ENCODE measurements around the gene MEGF6.

MEGF6 gene

GRCh38 chr1:3465935-3466321 lies 145.4 kb downstream of the MEGF6 start:
- DNase-seq = no peak

DNA sequence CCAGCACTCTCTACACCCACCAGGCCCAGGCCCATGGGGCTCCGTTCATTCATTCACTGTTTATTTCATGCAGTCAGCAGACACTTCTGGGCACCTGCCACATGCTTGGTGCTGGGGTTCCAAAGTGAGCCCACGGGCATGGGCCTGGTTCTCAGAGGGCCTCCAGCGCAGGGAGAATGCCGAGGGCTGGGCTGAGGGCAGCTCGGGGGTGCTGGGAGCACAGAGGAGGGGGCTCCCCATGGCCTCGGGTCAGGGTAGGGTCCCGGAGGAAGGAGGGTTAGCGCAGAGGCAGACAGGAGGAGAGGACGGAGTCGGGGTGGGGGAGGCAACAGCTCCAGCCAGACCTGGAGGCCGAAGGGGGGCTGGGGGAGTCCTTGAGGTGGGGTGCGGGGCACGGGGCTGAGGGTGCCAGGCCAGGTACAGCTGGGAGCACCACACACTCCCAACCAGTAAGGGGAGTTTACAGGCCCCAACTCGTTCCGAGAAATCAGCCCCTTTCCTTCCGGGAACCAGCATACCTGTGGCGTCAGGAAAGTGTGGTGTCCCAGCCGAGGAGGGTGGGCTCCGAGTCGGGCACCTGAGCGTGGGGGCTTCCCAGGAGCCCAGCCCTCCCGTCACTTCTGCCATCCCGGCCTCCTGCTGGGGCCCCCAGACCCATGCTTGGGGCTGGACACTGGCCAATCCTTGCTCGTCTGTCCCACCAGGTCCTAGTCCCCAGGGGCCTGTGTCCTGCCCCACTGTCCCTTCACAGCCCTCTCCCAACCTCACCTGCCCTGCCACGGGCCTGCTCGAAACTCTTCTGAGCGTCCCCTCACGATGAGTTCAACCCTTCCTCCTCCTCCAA lies 146.0 kb downstream of the MEGF6 start:
- DNase-seq = no peak

- no peak for DNase-seq
Measured at GRCh38 chr1:3464649-3465025, 146.7 kb downstream of the MEGF6 start.

GRCh38 chr1:3463891-3464648 lies 147.2 kb downstream of the MEGF6 start:
- DNase-seq = no peak

DNA sequence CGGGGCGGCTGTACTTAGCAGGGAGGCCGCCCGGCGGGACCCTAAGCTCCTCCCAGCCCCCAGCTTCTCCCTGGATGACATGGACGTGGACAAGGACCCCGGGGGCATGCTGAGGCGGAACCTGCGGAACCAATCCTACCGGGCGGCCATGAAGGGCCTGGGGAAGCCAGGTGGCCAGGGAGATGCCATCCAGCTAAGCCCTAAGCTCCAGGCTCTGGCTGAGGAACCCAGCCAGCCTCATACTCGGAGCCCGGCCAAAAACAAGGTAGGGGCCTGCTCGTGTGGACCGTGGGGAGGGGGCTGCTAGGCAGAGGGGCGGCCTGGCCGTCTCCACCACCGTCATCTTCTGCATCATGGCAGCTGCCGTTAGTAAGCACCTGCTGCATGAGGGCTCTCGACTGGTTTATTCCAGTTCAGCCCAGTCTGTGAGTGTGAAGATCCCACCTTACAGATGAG lies 147.9 kb downstream of the MEGF6 start:
- DNase-seq = no peak

GRCh38 chr1:3463013-3463385 lies 148.3 kb downstream of the MEGF6 start:
- DNase-seq = no peak

DNA sequence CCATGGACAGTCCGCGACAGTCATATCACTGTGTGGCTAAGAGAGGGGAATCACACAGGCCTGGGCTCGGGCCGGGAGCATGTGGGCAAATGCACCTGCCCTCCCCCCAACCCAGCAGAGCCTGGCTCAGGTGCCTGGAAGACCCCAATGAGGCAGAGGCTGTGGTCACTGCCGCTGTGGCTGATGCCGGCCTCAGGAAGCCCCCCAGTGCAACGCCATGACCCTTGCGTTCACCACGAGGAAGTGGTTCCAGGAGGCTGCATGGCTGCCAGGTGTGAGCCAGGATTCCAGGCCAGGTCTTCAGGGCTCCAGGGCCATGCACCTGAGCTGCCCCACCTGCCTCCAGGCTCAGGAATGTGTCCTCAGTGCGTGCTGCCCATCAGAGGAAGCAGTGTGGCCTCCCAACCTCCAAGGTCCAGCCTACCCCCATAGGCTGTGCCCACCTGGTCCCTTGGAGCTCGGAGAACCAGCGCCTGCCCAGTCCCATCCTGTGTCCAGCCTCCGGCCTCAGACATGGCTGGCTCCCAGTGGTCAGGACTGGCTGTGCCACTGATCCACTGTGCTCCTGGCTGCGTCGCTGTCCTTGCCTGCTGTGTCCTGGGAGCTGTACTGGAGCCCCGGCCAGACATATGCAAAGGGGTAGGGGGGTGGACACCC lies 148.8 kb downstream of the MEGF6 start:
- no peak for DNase-seq

GRCh38 chr1:3461934-3462275 lies 149.4 kb downstream of the MEGF6 start:
- no peak for DNase-seq

GRCh38 chr1:3461238-3461933 lies 149.9 kb downstream of the MEGF6 start:
- DNase-seq = no peak

- no peak for DNase-seq
Measured at GRCh38 chr1:3460672-3461131, 150.6 kb downstream of the MEGF6 start.

DNA sequence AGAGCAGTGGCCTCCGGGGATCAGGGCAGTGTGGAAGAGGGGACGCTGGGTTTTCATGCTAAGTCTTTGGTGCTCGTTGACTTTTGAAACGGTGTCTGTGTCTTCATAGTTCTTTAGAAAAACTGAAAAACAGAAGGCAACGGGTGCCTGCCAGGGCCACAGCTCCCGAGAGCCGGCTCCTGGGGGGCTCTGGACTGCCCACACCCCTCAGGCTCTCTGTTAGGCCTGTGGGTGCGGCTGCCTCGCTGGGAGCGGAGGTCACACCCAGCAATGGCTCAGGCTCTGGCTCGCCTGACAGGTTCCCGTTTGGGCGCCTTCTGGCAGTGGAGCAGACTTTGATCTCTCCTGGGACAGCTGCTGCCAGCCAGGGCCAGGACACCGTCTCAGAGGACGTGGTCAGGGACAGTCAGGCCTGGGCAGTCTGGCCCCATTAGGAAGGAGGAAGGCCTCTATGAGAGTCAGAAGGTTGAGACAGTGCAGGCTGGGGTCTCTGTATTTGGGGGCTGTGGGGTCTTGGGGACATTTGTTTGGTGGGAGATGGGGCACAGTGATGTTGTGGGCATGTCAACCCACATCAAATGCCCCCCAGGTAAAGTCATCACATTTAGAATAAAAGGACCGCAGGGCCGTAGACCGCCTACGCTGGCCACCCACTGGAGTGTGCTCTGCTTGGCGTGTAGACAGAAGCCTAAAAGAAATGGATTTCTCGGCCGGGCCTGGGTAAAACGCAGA lies 151.2 kb downstream of the MEGF6 start:
- DNase-seq = no peak

DNA sequence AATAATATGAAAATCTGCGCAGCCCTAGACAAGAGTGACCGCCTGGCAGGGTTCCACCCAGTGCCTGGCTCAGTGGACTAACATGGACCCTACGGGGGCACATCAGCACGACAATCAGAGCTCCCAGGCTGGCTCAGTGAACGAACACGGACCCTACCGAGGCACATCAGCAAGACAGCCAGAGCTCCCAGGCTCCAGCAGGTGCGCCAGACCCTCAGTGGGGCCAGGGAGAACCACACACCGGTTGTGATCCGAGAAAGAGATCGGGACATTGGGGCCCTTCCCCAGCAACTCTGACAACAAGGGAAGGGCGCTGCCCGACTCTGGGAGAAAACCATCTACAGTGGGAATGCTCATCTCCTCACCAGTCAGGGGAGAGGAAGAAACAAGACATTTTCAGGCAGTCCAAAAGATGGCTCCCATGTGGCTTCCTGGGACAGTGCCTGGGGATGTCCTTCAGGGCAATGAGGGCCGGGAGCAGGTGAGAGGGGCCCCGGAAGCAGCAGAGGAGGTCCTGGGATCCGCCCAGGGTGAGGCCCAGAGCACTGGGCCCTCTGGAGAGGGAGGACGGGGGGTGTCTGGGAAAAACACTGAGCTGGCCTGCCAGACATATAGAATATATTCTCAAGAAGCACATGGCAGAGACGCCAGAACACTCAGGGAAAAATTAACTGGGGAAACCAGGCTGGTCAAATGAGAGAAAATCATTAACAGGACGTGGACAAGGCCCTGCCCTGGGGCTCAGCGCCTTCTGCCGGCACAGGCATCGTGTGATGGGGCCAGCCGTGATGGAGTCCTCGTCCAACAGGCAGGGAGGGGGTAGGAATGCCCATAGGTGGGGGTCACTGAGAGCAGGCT lies 152.0 kb downstream of the MEGF6 start:
- DNase-seq = no peak

GRCh38 chr1:3457910-3458883 lies 153.1 kb downstream of the MEGF6 start:
- no peak for DNase-seq

DNA sequence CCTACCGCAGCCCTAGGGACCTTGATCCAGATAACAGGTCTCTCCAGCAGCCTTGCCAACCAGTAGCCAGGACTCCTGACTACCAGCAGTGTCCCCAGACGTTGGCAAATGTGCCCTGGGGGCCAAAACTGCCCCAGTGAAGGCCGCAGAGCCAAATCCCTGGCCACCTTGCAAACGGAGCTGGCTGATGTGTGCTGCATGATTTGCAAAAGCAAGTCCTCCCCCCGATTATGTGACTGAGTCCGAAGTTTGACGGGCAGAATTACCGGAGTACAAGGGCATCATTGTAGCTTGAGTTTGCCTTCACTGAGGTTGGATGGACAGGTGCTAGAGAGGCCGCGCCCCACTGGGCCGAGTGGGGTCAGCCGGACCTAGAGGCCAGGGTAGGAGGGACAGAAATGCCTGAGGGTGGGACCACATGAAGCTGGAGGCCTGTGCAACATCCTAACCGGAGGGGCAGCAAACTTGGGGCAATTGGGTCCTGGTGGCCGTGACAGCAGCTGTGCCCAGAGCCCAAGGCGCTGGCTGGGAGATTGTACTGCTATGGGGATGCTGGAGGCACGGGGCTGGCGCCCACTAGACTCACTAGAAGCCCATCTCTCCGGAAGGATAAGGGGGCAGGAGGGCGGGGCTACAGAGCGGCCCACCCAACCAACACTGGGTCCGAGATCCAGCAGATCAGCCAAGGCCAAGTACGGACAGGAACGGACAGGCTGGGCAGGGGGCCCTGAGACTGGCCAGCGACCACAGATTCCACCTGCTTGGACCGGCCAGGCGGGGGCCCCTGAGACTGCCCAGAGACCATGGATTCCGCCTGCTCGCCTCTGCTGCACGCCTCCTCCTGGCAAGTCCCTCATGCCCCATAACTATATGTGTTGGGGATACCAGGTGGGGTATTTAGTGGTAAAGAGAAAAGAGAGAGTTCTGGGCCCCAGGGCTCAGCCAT lies 154.1 kb downstream of the MEGF6 start:
- no peak for DNase-seq

- no peak for DNase-seq
Measured at GRCh38 chr1:3456449-3456963, 154.8 kb downstream of the MEGF6 start.

- DNase-seq = no peak
Measured at GRCh38 chr1:3455670-3456448, 155.4 kb downstream of the MEGF6 start.

DNA sequence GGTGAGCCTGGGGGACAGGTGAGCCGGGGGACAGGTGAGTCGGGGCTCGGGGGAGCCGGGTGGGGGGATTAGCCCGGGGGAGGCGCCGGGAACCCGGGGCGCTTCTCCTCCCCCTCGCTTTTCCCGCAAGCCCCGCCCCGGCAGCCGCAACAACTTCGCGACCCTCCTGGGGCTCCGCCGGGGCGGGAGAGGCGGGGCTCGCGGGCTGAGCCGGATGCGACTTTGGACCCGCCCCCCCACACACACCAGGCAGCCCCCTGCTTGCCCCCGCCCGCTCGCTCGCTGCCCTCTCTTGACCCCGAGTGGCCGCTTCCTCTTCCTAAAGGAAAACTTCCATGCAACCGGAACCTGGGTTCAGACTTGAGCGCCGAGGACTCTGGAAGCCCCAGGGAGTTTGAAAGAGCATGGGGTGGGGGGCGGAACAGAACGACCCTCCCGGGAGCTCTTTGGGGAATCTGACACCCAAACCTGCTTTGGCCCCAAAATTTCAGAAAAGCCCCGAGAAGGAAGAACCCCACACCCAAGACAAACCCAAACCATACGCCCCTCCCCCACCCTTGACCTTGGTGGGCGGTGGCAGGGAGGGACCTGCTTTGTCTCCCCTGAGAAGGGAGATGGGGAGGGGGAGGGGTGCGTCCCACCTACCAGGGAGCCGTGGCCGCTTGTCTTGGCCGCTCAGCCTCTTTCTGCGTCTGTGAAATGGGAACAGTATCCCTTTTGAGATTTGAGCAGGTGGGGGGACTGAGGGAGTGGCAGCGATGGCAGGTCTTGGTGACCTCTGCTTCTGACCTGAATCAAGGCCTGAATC lies 156.3 kb downstream of the MEGF6 start:
- DNase-seq = no peak

All from stimulated activated CD8-positive, alpha-beta memory T cell treated with anti-CD3 and anti-CD28 coated beads, Interleukin-4, amount 100 ng/mL, for 48 hours (primary cell).